ENCODE measurements around the gene CES3.

Gene CES3

DNA sequence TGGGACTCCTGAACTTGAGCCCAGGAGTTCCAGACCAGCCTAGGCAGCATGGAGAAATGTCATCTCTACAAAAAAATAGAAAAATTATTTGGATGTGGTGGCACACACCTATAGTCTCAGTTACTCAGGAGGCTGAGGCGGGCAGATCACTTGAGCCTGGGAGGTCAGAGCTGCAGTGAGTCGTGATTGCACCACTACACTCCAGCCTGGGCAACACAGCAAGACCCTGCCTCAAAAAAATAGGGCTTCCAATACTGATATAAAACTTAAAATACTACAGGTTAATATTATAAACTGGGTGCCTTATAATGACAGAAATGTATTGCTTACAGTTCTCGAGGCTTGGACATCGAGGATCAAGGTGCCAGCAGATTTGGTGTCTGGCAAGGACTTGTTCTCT, 15.1 kb upstream of the CES3 start:
- no peak for TF ChIP-seq CTCF (IDR thresholded peaks at IDR 0.05; ENCODE audit: low read depth, low read length)
- no peak for DNase-seq (ENCODE audit: low read depth in 2 of 2)
- H3K4me3 ChIP-seq (replicated peaks in 1 of 2; ENCODE audit: low read depth in 2 of 2, low read length in 2 of 2): no peak overlapping the region

GRCh38 chr16:66946541-66946940, 14.5 kb upstream of the CES3 start:
- DNase-seq (ENCODE audit: low read depth in 2 of 2): no peak

GRCh38 chr16:66946974-66947301, 14.1 kb upstream of the CES3 start:
- DNase-seq (ENCODE audit: low read depth in 2 of 2): no peak
- TF ChIP-seq CTCF (IDR thresholded peaks at IDR 0.05; ENCODE audit: low read depth, low read length): no peak
- no peak overlapping the region for H3K4me3 ChIP-seq (replicated peaks in 1 of 2; ENCODE audit: low read depth in 2 of 2, low read length in 2 of 2)

More at GRCh38 chr16:66946541-66946940, 14.5 kb upstream of the CES3 start:
- TF ChIP-seq CTCF (IDR thresholded peaks at IDR 0.05; ENCODE audit: low read depth, low read length): no peak
- no peak overlapping the region for H3K4me3 ChIP-seq (replicated peaks in 1 of 2; ENCODE audit: low read depth in 2 of 2, low read length in 2 of 2)

DNA sequence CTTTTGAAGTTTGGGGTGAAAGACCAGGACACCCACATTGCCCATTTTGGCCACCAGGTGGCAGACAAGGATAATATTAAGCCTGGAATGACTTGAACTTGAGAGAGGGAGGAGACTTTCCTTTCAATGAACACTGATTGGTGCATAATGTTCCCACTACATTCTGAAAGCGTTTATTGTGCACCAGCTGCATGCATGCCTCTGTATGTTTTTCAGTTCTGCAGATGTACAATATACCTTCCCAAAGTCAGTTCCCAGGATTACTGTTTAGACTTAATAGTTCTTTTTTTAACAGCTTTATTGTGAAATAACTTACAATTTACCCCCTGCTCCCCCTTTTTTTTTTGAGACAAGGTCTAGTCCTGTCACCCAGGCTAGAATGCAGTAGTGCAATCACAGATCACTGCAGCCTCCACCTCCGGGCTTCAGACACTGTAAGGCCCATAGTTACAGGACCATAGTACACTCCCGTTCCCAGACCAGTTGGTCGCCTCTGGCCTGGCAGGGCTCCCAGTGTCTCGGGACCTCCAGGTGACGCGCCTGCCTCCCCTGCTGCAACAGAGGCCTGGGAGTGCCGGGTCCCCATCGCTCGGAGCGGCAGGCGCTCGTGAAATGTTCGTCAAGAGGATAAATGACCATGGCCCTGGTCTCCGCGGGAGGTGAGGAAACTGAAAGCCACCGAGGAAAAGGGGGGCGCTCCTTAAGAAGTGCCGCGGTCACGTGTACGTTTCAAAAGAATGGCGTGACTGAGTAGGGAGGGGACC, 13.6 kb upstream of the CES3 start:
- peak overlapping the region; percentile 51 to 57 for H3K4me3 ChIP-seq (replicated peaks in 1 of 2; ENCODE audit: low read depth in 2 of 2, low read length in 2 of 2)
- peak; percentile 86 to 90 for DNase-seq (ENCODE audit: low read depth in 2 of 2)
- peak; percentile 84 for TF ChIP-seq CTCF (IDR thresholded peaks at IDR 0.05; ENCODE audit: low read depth, low read length)

- H3K4me3 ChIP-seq (replicated peaks in 1 of 2; ENCODE audit: low read depth in 2 of 2, low read length in 2 of 2): peak overlapping the region; percentile 51 to 57
- TF ChIP-seq CTCF (IDR thresholded peaks at IDR 0.05; ENCODE audit: low read depth, low read length): no peak
- DNase-seq (ENCODE audit: low read depth in 2 of 2): no peak
These were observed 12.8 kb upstream of the CES3 start for GRCh38 chr16:66948134-66948836.

- TF ChIP-seq CTCF (IDR thresholded peaks at IDR 0.05; ENCODE audit: low read depth, low read length): no peak
- H3K4me3 ChIP-seq (replicated peaks in 1 of 2; ENCODE audit: low read depth in 2 of 2, low read length in 2 of 2): peak overlapping the region; percentile 51 to 57
- no peak for DNase-seq (ENCODE audit: low read depth in 2 of 2)
These were observed 12.2 kb upstream of the CES3 start for GRCh38 chr16:66948837-66949225.
